Measurements from ENCODE around the gene PDE6B. TPM values are rescaled to one million over a fixed set of nuclear protein-coding genes. Genes with fewer than 3 reads are reported as not detected.

The PDE6B gene
- total and polyA plus RNA-seq, 12 donors = 0.73 to 6.2 (median 3.6) TPM

- no peak for TF ChIP-seq CTCF (IDR thresholded peaks at IDR 0.05)
- ATAC-seq = no peak
- DNase-seq = no peak
- peaks cover 0 to 11% (median 0%) of the 10 kb centered on the region in 11 donors for H3K9me3 ChIP-seq
- no peaks in the 10 kb centered on the region for H3K36me3 ChIP-seq
- WGBS, 2 donors = 83 to 84% methylated on average over 27 of the region's 27 CpGs
- H3K4me3 ChIP-seq = no peak overlapping the region
- H3K4me1 ChIP-seq = no peaks in the 10 kb centered on the region
- H3K27me3 ChIP-seq = peaks cover 0 to 39% (median 6%) of the 10 kb centered on the region in 7 donors
- intact Hi-C loops (cut with DNase I) = no loop called here
- H3K27ac ChIP-seq = no peak overlapping the region
These were observed 3.7 kb downstream of the PDE6B start for GRCh38 chr4:628821-629635.

GRCh38 chr4:629636-629914 lies 4.2 kb downstream of the PDE6B start:
- ATAC-seq = no peak
- no peak for TF ChIP-seq CTCF (IDR thresholded peaks at IDR 0.05)
- Histone ChIP-seq H3K9me3 (peaks cover 0 to 11% (median 0%) of the 10 kb centered on the region in 11 donors), H3K27me3 (peaks cover 0 to 39% (median 6%) of the 10 kb centered on the region in 7 donors), H3K36me3 (no peaks in the 10 kb centered on the region), H3K4me1 (no peaks in the 10 kb centered on the region), H3K27ac (no peak overlapping the region), H3K4me3 (no peak overlapping the region)
- intact Hi-C loops (cut with DNase I) = no loop called here
- no peak for DNase-seq
- 77 to 81% methylated on average over 9 of the region's 9 CpGs for WGBS, 2 donors

DNA sequence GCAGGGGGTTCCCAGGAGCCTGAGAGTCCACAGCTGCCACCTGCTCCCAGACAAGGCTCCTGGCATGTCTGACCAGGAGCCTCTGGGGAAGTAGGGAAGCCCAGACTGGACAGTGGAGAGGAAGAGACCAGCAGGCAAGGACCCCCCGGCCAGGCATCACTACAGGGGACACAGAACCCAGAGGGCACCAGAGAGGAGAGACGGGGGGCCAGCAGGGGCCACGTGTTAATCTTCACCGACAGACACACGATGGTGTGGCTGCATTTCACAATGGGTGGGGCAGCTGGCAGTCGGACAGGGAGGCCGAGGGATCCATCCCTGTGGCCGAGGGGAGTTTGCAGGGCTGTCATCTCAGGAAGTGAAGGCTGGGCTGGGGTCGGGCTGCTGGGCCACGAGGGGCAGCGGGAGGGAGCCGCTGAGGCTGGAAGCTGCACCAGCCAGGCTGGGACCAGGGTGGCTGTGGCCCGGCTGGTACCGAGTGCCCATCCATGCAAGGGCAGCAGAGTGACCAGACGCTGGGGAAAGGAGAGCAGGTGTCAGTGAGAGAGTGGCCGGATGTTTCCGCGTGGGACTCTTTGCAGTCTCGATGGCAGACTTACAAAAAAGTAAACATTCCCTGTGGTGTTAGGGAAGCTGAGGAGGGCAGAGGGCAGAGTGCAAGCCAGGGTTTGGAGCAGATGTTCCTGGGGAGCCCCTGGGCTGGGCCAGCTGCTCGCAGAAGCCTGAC lies 4.7 kb downstream of the PDE6B start:
- no peak for ATAC-seq
- Histone ChIP-seq H3K4me3 (no peak overlapping the region), H3K27me3 (peaks cover 0 to 39% (median 6%) of the 10 kb centered on the region in 7 donors), H3K9me3 (peaks cover 0 to 11% (median 0%) of the 10 kb centered on the region in 11 donors), H3K36me3 (no peaks in the 10 kb centered on the region), H3K27ac (no peak overlapping the region), H3K4me1 (no peaks in the 10 kb centered on the region)
- DNase-seq = no peak
- WGBS, 2 donors = 63 to 64% methylated on average over 20 of the region's 20 CpGs
- no peak for TF ChIP-seq CTCF (IDR thresholded peaks at IDR 0.05)
- intact Hi-C loops (cut with DNase I) = loop anchor here in 1 of 10 donors (10.0 kb wide), 1 partner anchor 285 kb away; no protein-coding TSS in a partner anchor

DNA sequence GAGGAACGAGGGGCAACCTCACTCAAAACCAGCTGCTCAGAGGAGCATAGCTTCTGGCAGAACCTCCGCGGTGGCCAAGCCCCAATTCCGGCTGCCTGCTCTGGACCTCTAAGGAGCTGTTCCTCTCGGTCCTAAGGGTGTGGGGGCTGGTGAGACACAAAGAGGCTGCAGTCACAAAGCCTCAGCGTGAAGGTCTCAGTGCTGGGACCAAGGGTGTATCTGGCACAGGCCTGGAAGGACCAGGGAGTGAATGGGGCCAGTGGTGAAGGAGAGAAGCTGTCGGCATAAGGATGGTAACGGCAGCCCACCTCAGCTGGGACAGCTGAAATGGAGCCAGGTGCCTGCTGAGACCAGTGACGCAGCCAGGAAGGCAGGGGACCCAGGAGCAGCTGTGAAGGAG lies 5.3 kb downstream of the PDE6B start:
- H3K27me3 ChIP-seq = peaks cover 0 to 36% (median 6%) of the 10 kb centered on the region in 7 donors
- no peak overlapping the region for H3K4me3 ChIP-seq
- 74% methylated on average over 9 of the region's 9 CpGs for WGBS, 2 donors
- ATAC-seq (no peak), DNase-seq (no peak)
- TF ChIP-seq CTCF (IDR thresholded peaks at IDR 0.05) = no peak
- intact Hi-C loops (cut with DNase I) = loop anchor here in 1 of 10 donors (10.0 kb wide), 1 partner anchor 286 kb away; no protein-coding TSS in a partner anchor
- H3K9me3 ChIP-seq = peaks cover 0 to 11% (median 0%) of the 10 kb centered on the region in 11 donors
- H3K27ac ChIP-seq = no peak overlapping the region
- no peaks in the 10 kb centered on the region for H3K36me3 ChIP-seq
- no peaks in the 10 kb centered on the region for H3K4me1 ChIP-seq

Measured in heart right ventricle (tissue), 16 donors.